ENCODE data around the gene ZFP36L2. TPM values are rescaled to one million over a fixed set of nuclear protein-coding genes. Genes with fewer than 3 reads are reported as not detected.

Gene ZFP36L2
- polyA plus RNA-seq, 1 of the 3 experiments (the other 2 are of a cell fraction): 18.4 TPM

- Histone ChIP-seq H3K4me1 (ENCODE audit: control insufficient read depth in 1 of 2, insufficient read depth in 2 of 2, low read depth in 1 of 2, low read length in 1 of 2) (peaks cover 0 to 14% of the 10 kb centered on the region in 2 experiments; a peak in 1 of 4 replicates), H3K9me2 (no peaks in the 10 kb centered on the region), H3K27me3 (ENCODE audit: insufficient read depth) (no peaks in the 10 kb centered on the region), H4K20me1 (ENCODE audit: insufficient read depth) (no peaks in the 10 kb centered on the region), H3F3A (replicated peaks; ENCODE audit: insufficient read depth) (no peaks in the 10 kb centered on the region), H3K4me2 (no peak overlapping the region), H3K79me2 (ENCODE audit: insufficient read depth) (no peaks in the 10 kb centered on the region), H3K9ac (no peak overlapping the region), H3K27ac (ENCODE audit: low read depth in 2 of 2, low read length in 1 of 2) (no peak overlapping the region), H3K9me3 (no peaks in the 10 kb centered on the region), H3K36me3 (replicated peaks in 1 of 2; ENCODE audit: control insufficient read depth in 1 of 2, insufficient read depth in 2 of 2, low read length in 1 of 2) (no peaks in the 10 kb centered on the region), H3K4me3 (ENCODE audit: low read depth in 2 of 2, low read length in 1 of 2) (no peak overlapping the region), H2AFZ (ENCODE audit: low read depth) (no peak overlapping the region)
- CTCF ChIA-PET: no interaction called here
- no peak for TF ChIP-seq ELF1 (IDR thresholded peaks at IDR 0.05)
- POLR2A ChIA-PET: no interaction called here
- 97% methylated on average over 5 of the region's 5 CpGs for WGBS (ENCODE audit: low lambda C conversion rate)
- no peak for DNase-seq
Observed at GRCh38 chr2:43197588-43197896, 28.9 kb downstream of the ZFP36L2 start.

GRCh38 chr2:43196768-43197587 is 29.4 kb downstream of the ZFP36L2 start:
- POLR2A ChIA-PET: no interaction called here

More at GRCh38 chr2:43196768-43197587, 29.4 kb downstream of the ZFP36L2 start:
- H3K9me3 ChIP-seq: no peaks in the 10 kb centered on the region
- no peak overlapping the region for H3K27ac ChIP-seq (ENCODE audit: low read depth in 2 of 2, low read length in 1 of 2)
- peaks cover 0 to 14% of the 10 kb centered on the region in 2 experiments; a peak in 1 of 4 replicates for H3K4me1 ChIP-seq (ENCODE audit: control insufficient read depth in 1 of 2, insufficient read depth in 2 of 2, low read depth in 1 of 2, low read length in 1 of 2)
- H3K79me2 ChIP-seq (ENCODE audit: insufficient read depth): no peaks in the 10 kb centered on the region
- WGBS (ENCODE audit: low lambda C conversion rate): 94% methylated on average over 12 of the region's 12 CpGs
- DNase-seq: no peak
- H3K4me2 ChIP-seq: no peak overlapping the region
- no peak overlapping the region for H2AFZ ChIP-seq (ENCODE audit: low read depth)
- no peak overlapping the region for H3K4me3 ChIP-seq (ENCODE audit: low read depth in 2 of 2, low read length in 1 of 2)
- no peaks in the 10 kb centered on the region for H3F3A ChIP-seq (replicated peaks; ENCODE audit: insufficient read depth)
- H3K27me3 ChIP-seq (ENCODE audit: insufficient read depth): no peaks in the 10 kb centered on the region
- CTCF ChIA-PET: interaction anchor here (0.5 to 1.0 kb wide), 2 partner anchors 10 to 32 kb away, joined by 3 to 6 read pairs; no protein-coding TSS in a partner anchor
- H3K36me3 ChIP-seq (replicated peaks in 1 of 2; ENCODE audit: control insufficient read depth in 1 of 2, insufficient read depth in 2 of 2, low read length in 1 of 2): no peaks in the 10 kb centered on the region
- no peaks in the 10 kb centered on the region for H3K9me2 ChIP-seq
- no peaks in the 10 kb centered on the region for H4K20me1 ChIP-seq (ENCODE audit: insufficient read depth)
- TF ChIP-seq MXI1 (IDR thresholded peaks at IDR 0.05; ENCODE audit: low read depth, low read length): no peak
- no peak for TF ChIP-seq FOXJ3 (CRISPR knock-in tag; IDR thresholded peaks at IDR 0.05)
- TF ChIP-seq ELF1 (IDR thresholded peaks at IDR 0.05): no peak
- no peak for TF ChIP-seq FOSL2 (IDR thresholded peaks at IDR 0.05; ENCODE audit: borderline replicate concordance, low read depth)
- no peak for TF ChIP-seq SIN3A (IDR thresholded peaks at IDR 0.05; ENCODE audit: borderline replicate concordance, low read depth, low read length)
- TF ChIP-seq USF2 (IDR thresholded peaks at IDR 0.05; ENCODE audit: borderline replicate concordance, low read depth, low read length): no peak
- TF ChIP-seq GABPA (IDR thresholded peaks at IDR 0.05; ENCODE audit: low read depth): no peak
- TF ChIP-seq PBX3 (IDR thresholded peaks at IDR 0.05): no peak
- TF ChIP-seq RAD21 (IDR thresholded peaks at IDR 0.05; ENCODE audit: low read length): no peak
- no peak for TF ChIP-seq RCOR1 (IDR thresholded peaks at IDR 0.05; ENCODE audit: low read length)
- no peak for TF ChIP-seq TCF12 (IDR thresholded peaks at IDR 0.05)
- no peak for TF ChIP-seq JUND (IDR thresholded peaks at IDR 0.05)
- TF ChIP-seq CTCF (IDR thresholded peaks at IDR 0.05): no peak
- no peak overlapping the region for H3K9ac ChIP-seq
